ENCODE results near the gene ANKRD11.

The ANKRD11 gene

DNA sequence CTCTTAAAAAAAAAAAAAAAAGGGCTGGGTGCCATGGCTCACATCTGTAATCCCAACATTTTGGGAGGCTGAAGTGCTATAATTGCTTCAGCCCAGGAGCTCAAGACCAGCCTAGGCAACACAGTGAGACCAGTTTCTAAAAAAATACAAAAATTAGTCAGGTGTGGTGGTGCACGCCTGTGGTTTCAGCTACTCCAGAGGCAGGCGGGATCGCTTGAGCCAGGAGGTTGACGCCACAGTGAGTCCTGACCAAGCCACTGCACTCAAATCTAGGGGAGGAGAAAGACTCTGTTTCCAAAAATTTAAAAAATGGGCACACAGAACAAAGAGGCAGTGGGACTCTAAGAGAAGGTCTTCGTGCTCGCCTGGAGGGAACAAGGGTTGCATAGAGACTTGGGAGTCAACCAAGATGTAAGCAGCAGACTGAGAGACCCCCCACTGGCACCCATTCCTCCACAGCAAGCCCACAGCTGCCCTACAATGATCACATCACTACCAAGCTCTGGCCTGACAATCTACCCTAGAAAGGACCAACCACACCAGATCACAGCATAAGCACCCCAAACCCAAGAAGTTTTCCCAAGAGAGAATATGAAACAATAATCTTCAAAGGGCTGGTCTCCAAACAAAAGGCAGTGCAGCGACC is 121.6 kb downstream of the ANKRD11 start:
- TF ChIP-seq, protein P1, sequence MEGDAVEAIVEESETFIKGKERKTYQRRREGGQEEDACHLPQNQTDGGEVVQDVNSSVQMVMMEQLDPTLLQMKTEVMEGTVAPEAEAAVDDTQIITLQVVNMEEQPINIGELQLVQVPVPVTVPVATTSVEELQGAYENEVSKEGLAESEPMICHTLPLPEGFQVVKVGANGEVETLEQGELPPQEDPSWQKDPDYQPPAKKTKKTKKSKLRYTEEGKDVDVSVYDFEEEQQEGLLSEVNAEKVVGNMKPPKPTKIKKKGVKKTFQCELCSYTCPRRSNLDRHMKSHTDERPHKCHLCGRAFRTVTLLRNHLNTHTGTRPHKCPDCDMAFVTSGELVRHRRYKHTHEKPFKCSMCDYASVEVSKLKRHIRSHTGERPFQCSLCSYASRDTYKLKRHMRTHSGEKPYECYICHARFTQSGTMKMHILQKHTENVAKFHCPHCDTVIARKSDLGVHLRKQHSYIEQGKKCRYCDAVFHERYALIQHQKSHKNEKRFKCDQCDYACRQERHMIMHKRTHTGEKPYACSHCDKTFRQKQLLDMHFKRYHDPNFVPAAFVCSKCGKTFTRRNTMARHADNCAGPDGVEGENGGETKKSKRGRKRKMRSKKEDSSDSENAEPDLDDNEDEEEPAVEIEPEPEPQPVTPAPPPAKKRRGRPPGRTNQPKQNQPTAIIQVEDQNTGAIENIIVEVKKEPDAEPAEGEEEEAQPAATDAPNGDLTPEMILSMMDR (IDR thresholded peaks at IDR 0.05; ENCODE audit: low read depth, low read length) = no peak
- no peak for DNase-seq (ENCODE audit: low read depth in 2 of 2)
- no peak overlapping the region for H3K4me3 ChIP-seq (replicated peaks in 1 of 2; ENCODE audit: low read depth in 2 of 2, low read length in 2 of 2)

DNA sequence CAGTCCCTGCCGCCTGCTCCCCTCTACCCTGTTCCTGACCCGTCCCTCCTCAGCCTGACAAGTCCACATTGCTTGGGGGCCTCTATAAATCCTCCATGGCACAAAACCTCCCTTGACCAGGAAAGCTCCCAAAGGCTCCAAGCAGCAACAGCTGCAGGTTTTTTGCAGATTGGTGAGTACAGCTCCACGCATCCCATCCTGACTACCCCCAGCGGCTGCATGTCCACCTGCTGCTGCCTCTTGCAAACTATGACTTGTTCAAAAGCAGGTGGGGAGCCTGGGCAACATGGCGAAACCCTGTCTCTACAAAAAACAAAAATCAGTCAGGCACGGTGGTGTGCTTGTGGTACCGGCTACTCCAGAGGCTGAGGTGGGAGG is 122.8 kb downstream of the ANKRD11 start:
- TF ChIP-seq, protein P1 (IDR thresholded peaks at IDR 0.05; ENCODE audit: low read depth, low read length) = no peak
- no peak for DNase-seq (ENCODE audit: low read depth in 2 of 2)
- no peak overlapping the region for H3K4me3 ChIP-seq (replicated peaks in 1 of 2; ENCODE audit: low read depth in 2 of 2, low read length in 2 of 2)

DNA sequence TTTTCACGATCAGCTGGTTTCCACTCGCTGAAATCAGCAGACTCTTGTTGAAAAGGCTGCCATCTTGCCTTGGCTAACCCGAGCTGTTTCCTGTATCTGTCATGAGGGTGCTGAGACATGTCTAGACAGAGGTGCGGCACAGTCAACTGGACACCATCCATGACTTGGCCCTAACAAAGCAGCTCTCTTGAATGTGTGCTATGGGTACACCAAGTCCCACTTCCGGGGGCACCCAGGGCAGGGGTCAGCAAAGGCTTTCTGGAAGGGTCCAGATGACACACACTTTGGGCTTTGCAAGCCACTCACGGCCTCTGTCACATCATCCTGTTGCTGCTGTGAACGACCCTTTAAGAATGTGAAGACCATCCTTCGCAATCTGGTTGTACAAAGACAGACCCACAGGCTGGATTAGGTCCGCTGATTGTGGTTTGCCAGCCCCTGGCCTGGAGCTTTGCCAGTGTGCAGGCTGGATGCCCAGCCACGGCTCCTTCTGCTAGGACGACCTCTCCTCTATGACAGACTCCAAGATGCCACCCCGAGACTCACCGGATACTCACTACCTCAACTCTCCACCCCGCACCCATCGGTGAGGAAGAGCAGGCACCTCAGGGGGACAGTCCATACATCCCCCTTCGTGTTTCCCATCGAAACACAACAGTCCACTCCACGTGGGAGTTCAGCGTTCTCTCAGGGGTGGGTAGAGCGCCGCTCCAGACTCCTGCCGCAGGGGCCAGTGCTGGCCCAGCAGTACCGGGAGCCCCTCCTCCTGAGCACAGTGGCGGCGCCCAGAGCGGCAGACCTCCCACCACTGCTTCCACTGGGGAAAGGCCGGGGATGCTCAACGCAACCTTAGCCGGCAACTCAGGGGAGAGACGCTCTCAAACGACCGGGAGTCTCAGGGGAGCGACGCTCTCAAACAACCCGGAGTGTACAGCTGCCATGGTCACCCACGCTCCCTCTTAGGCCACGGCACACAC is 123.5 kb downstream of the ANKRD11 start:
- no peak for DNase-seq (ENCODE audit: low read depth in 2 of 2)
- TF ChIP-seq, protein P1 (IDR thresholded peaks at IDR 0.05; ENCODE audit: low read depth, low read length) = no peak

DNA sequence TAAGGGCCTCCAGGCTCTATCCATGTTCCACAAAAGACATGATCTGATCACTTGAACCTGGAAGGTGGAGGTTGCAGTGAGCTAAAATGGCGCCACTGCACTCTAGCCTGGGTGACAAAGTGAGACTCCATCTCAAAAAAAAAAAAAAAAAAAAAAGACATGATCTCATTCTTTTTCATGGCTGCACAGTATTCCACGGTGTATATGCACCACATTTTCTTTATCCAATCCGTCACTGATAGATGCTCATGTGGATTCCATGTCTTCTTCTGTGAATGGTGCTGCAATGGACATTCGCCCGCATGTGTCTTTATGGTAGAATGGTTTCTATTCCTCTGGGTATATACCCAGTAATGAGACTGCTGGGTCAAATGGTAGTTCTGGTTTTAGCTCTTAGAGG is 124.4 kb downstream of the ANKRD11 start:
- no peak for DNase-seq (ENCODE audit: low read depth in 2 of 2)
- TF ChIP-seq, protein P1 (IDR thresholded peaks at IDR 0.05; ENCODE audit: low read depth, low read length) = no peak
- H3K4me3 ChIP-seq (replicated peaks in 1 of 2; ENCODE audit: low read depth in 2 of 2, low read length in 2 of 2) = no peak overlapping the region

More for the DNA sequence above, 123.5 kb downstream of the ANKRD11 start:
- H3K4me3 ChIP-seq (replicated peaks in 1 of 2; ENCODE audit: low read depth in 2 of 2, low read length in 2 of 2) = no peak overlapping the region

DNA sequence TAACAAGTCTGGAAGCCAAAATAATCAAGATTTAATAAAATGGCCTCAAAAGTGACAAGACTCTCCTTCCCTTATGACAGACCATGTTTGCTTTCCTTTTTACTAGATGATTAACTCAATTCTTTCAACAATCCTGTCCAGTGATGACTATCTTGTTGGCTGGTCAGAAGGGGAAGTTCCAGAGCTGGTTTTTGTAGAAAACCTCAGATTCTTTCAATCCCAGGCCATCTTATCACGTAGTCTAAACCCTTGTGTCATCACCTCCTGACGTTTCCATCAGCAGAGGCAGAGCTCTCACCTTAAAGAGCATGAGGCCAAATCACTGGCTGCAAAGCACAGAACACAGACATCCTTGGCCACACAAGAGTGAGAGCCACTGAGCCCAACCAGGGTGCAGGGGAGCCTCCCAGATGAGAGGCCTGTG is 125.3 kb downstream of the ANKRD11 start:
- H3K4me3 ChIP-seq (replicated peaks in 1 of 2; ENCODE audit: low read depth in 2 of 2, low read length in 2 of 2) = no peak overlapping the region
- TF ChIP-seq, protein P1 (IDR thresholded peaks at IDR 0.05; ENCODE audit: low read depth, low read length) = no peak
- DNase-seq (ENCODE audit: low read depth in 2 of 2) = peak in 1 of 2 donors; percentile 91

DNA sequence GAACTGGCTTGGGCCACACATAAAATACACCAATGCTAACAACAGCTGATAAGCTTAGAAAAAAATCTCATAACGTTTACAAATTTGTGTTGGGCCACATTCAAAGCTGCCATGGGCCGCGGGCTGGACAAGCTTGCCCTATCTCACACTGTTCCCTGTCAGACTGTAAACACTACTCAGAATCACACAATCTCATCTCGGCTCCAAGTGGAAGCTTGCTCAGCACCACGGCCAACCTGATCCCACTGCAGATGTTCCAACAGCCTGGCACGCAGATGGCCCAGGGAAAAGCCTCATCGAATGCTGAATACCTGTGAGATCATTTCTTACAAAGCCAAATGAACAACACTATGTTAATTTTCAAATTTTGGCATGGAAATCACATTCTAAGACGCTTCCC is 125.8 kb downstream of the ANKRD11 start:
- TF ChIP-seq, protein P1 (IDR thresholded peaks at IDR 0.05; ENCODE audit: low read depth, low read length) = no peak
- peak; percentile 33 to 39 for DNase-seq (ENCODE audit: low read depth in 2 of 2)
- no peak overlapping the region for H3K4me3 ChIP-seq (replicated peaks in 1 of 2; ENCODE audit: low read depth in 2 of 2, low read length in 2 of 2)

Measured in cardiac fibroblast (primary cell).